K562 (cell line): Measurements from ENCODE around the gene SFSWAP. TPM values are rescaled to one million over a fixed set of nuclear protein-coding genes. Genes with fewer than 3 reads are reported as not detected.

ENCODE experiments used
- ATAC-seq: fragments of 200-7000 bp; cut with Tn5 transposase; 3 replicates; pipeline ENCODE4 v1.9.1; 2020; ENCODE audit warnings: moderate library complexity
- BruUV-seq: library from RNA; stranded (reverse); fragments of 400-500 nt; replicated peaks from 2 replicates; lab custom pipeline; 2021; lab: Mats Ljungman, UMichigan
- CTCF ChIA-PET: fragments of 300-600 bp; formaldehyde crosslinking; extraction: SDS; loops from one replicate; lab custom pipeline; 2021; ENCODE audit warnings: low intra/inter-chr PET ratio; lab: Yijun Ruan, JAX
- POLR2A ChIA-PET: fragments of 300-600, 350-650 bp; sonication (Branson Sonifier 250); formaldehyde crosslinking; extraction: SDS; loops from one replicate; lab custom pipeline; 2021; ENCODE audit warnings: antibody characterized with exemption, inconsistent platforms; lab: Yijun Ruan, JAX
- DNase-seq, 4 experiments: peaks; one replicate each; pipeline versions ENCODE4 v3.0.0 to v3.0.0-alpha.2; 2011 to 2018; ENCODE audit warnings: low spot score in 3 of 4, mixed read lengths in 3 of 4; ENCODE audit errors: extremely low read depth in 1 of 4
- FAIRE-seq: peaks from 2 replicates; lab custom pipeline; 2011; peaks lifted over from hg19 to GRCh38; lab: Jason Lieb, UNC
- H2AFZ ChIP-seq: 2 replicates; pipeline ENCODE4 v1.6.0; 2011; ENCODE audit warnings: low read depth, low read length, control low read depth, inconsistent platforms
- H3K27ac ChIP-seq: fragments of 200-600 bp; 3 replicates; pipeline ENCODE4 v1.8.0; 2011; ENCODE audit warnings: low read depth, mild to moderate bottlenecking, control low read depth, inconsistent platforms, low read length, moderate library complexity, mixed read lengths; ENCODE audit errors: extremely low read depth
- H3K27me3 ChIP-seq, 2 experiments: fragments of 300-600 bp in 1 of 2; 2 replicates in 1 of 2; 3 replicates in 1 of 2; pipeline versions ENCODE4 v1.6.0 to v1.8.0; 2011; ENCODE audit warnings: inconsistent platforms in 2 of 2, low read length in 2 of 2, mild to moderate bottlenecking in 1 of 2, mixed read lengths in 1 of 2, moderate library complexity in 1 of 2; ENCODE audit not compliant: control insufficient read depth in 2 of 2, insufficient read depth in 2 of 2
- H3K36me3 ChIP-seq: fragments of 300-600 bp; 3 replicates; pipeline ENCODE4 v1.8.0; 2011; ENCODE audit warnings: mild to moderate bottlenecking, low read length, inconsistent platforms; ENCODE audit not compliant: control insufficient read depth, insufficient read depth
- H3K4me1 ChIP-seq, 2 experiments: fragments of 200-600 bp in 1 of 2; replicated peaks in 1 of 2; 2 replicates in 1 of 2; 3 replicates in 1 of 2; pipeline versions ENCODE4 v1.5.1 to v1.8.0; 2011; ENCODE audit warnings: inconsistent platforms in 2 of 2, low read length in 2 of 2, mild to moderate bottlenecking in 1 of 2, mixed read lengths in 1 of 2, moderate library complexity in 1 of 2; ENCODE audit not compliant: control insufficient read depth in 2 of 2, insufficient read depth in 2 of 2
- H3K4me2 ChIP-seq: 2 replicates; pipeline ENCODE4 v1.6.1; 2011; ENCODE audit warnings: low read length, control low read depth, inconsistent platforms, mixed read lengths; ENCODE audit not compliant: insufficient read depth
- H3K4me3 ChIP-seq: fragments of 200-600 bp; sonication (generic), shearing (Covaris generic); 2 replicates; pipeline ENCODE4 v1.5.1; 2016; ENCODE audit warnings: control low read depth, inconsistent platforms
- H3K79me2 ChIP-seq: fragments of 200-600 bp; 3 replicates; pipeline ENCODE4 v1.8.0; 2011; ENCODE audit warnings: low read length, inconsistent platforms; ENCODE audit not compliant: control insufficient read depth, insufficient read depth
- H3K9ac ChIP-seq, 2 experiments: 2 replicates each; pipeline versions ENCODE4 v1.6.0 to v1.6.1; 2011; ENCODE audit warnings: low read depth in 2 of 2, low read length in 2 of 2, control low read depth in 1 of 2, inconsistent platforms in 1 of 2, mild to moderate bottlenecking in 1 of 2, mixed read lengths in 1 of 2; ENCODE audit not compliant: insufficient read depth in 1 of 2
- H3K9me1 ChIP-seq: one replicate; pipeline ENCODE4 v1.6.0; 2011; ENCODE audit warnings: inconsistent platforms, mild to moderate bottlenecking, low read length, moderate library complexity; ENCODE audit not compliant: control insufficient read depth, insufficient read depth
- H3K9me3 ChIP-seq: replicated peaks from 2 replicates; pipeline ENCODE4 v1.5.1; 2011; ENCODE audit warnings: low read depth, low read length, inconsistent platforms; ENCODE audit not compliant: control insufficient read depth, insufficient read depth
- H4K20me1 ChIP-seq: replicated peaks from 2 replicates; pipeline ENCODE4 v1.6.1; 2011; ENCODE audit warnings: low read length, inconsistent platforms, mixed read lengths; ENCODE audit not compliant: control insufficient read depth, insufficient read depth
- NBN ChIP-seq: fragments of 450-650 bp; IDR thresholded peaks from 2 replicates; pipeline ENCODE4 v1.6.1; 2016; ENCODE audit warnings: low read depth, mild to moderate bottlenecking
- ZNF232 ChIP-seq: sonication (generic); formaldehyde crosslinking; IDR thresholded peaks from 2 replicates; pipeline ENCODE4 v1.8.0; 2022; ENCODE audit warnings: mild to moderate bottlenecking, missing genetic modification reagents
- WGBS: fragments of 100-300 bp; shearing (Covaris generic); methylation state at CpG from one replicate; pipeline ENCODE4 v1.1.6; 2016; ENCODE audit warnings: low coverage, mixed read lengths; ENCODE audit not compliant: insufficient coverage; ENCODE audit errors: missing lambda C conversion rate; 5-methylcytosine and 5-hydroxymethylcytosine counted together
- in situ Hi-C: fragments of 300-500 bp; cut with MboI; formaldehyde crosslinking; loops from 4 replicates; pipeline ENCODE4 v1.15.0; 2018; ENCODE audit warnings: inconsistent platforms, mixed read lengths
- intact Hi-C: fragments of 100-400 bp; cut with micrococcal nuclease; formaldehyde crosslinking; loops from 2 replicates; pipeline ENCODE4 v1.14.2; 2022
- polyA plus RNA-seq, 8 experiments: library from polyadenylated mRNA; depleted of rRNA in 4 of 8; stranded (reverse) in 5 of 8; unstranded in 3 of 8; fragments of >200 nt; fragmentation: Nextera tagmentation in 2 of 8; fragmentation: Illumina TruSeq in 1 of 8; extraction: Ambion mirVana in 2 of 8; extraction: Trizol in 1 of 8; gene quantifications; 2 replicates each; pipeline versions ENCODE4 v1.2.1 to v1.2.3, GENCODE V29; 2011 to 2014; ENCODE audit warnings: inconsistent platforms in 1 of 8, missing spikeins in 1 of 8
- total RNA-seq, 7 experiments: library from RNA; depleted of rRNA in 6 of 7; stranded (reverse); fragments of >200 nt in 6 of 7; fragmentation: Illumina TruSeq in 2 of 7; extraction: Trizol in 2 of 7; gene quantifications; 2 replicates each; pipeline versions ENCODE4 v1.2.1 to v1.2.3, GENCODE V29; 2011 to 2021; ENCODE audit warnings: low replicate concordance in 1 of 7
- TF ChIP-seq, protein P1 (sequence below): sonication (generic); formaldehyde crosslinking; IDR thresholded peaks from 2 replicates; pipeline ENCODE4 v1.8.1; 2023; ENCODE audit warnings: mild to moderate bottlenecking, missing genetic modification reagents

Gene SFSWAP
- total and polyA plus RNA-seq, 9 of the 15 experiments (the other 6 are each of a cell fraction or from before 2014, with no cell fraction given), result 2.4 to 60.4 (median 32.6) TPM

DNA sequence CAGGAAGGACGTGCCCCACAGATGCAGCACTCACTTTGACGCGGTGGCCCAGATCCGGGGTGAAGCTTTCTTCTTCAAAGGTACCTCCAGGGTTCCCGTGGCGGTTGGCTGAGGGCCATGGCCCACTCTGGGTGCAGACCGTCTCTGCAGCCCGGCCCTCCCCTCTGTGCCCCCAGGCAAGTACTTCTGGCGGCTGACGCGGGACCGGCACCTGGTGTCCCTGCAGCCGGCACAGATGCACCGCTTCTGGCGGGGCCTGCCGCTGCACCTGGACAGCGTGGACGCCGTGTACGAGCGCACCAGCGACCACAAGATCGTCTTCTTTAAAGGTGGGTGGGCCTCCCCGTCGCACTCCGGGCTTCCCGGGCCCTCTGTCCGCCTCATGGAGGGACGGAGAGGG is 134.2 kb downstream of the SFSWAP start:
- H3K4me3 ChIP-seq, result no peak overlapping the region
- 83% methylated on average over 27 of the region's 29 CpGs for WGBS
- intact Hi-C loops, result no loop called here
- H3K79me2 ChIP-seq, result no peaks in the 10 kb centered on the region
- no peaks in the 10 kb centered on the region for H4K20me1 ChIP-seq
- no peaks in the 10 kb centered on the region for H3K27me3 ChIP-seq
- DNase-seq, result no peak
- no peak for ATAC-seq
- ChIA-PET POLR2A (interaction anchor here (0.5 kb wide), 1 partner anchor 226 kb away, joined by 4 read pairs; no protein-coding TSS in a partner anchor), CTCF (no interaction called here)
- in situ Hi-C loops, result no loop called here
- no peak overlapping the region for H3K9ac ChIP-seq
- H3K9me3 ChIP-seq, result no peaks in the 10 kb centered on the region
- BruUV-seq, result no TSS peak
- H3K36me3 ChIP-seq, result no peaks in the 10 kb centered on the region
- H2AFZ ChIP-seq, result no peak overlapping the region
- peaks cover 0 to 40% of the 10 kb centered on the region in 2 experiments; a peak in 2 of 5 replicates for H3K4me1 ChIP-seq
- TF ChIP-seq ZNF232 (CRISPR knock-in tag), result no peak
- TF ChIP-seq, protein P1, sequence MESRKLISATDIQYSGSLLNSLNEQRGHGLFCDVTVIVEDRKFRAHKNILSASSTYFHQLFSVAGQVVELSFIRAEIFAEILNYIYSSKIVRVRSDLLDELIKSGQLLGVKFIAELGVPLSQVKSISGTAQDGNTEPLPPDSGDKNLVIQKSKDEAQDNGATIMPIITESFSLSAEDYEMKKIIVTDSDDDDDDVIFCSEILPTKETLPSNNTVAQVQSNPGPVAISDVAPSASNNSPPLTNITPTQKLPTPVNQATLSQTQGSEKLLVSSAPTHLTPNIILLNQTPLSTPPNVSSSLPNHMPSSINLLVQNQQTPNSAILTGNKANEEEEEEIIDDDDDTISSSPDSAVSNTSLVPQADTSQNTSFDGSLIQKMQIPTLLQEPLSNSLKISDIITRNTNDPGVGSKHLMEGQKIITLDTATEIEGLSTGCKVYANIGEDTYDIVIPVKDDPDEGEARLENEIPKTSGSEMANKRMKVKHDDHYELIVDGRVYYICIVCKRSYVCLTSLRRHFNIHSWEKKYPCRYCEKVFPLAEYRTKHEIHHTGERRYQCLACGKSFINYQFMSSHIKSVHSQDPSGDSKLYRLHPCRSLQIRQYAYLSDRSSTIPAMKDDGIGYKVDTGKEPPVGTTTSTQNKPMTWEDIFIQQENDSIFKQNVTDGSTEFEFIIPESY (CRISPR knock-in tag), result peak; percentile 22; the same call in 1 of the 2 replicates
- H3K27ac ChIP-seq, result no peak overlapping the region
- H3K9me1 ChIP-seq, result no peaks in the 10 kb centered on the region
- H3K4me2 ChIP-seq, result no peak overlapping the region
- no peak for FAIRE-seq

DNA sequence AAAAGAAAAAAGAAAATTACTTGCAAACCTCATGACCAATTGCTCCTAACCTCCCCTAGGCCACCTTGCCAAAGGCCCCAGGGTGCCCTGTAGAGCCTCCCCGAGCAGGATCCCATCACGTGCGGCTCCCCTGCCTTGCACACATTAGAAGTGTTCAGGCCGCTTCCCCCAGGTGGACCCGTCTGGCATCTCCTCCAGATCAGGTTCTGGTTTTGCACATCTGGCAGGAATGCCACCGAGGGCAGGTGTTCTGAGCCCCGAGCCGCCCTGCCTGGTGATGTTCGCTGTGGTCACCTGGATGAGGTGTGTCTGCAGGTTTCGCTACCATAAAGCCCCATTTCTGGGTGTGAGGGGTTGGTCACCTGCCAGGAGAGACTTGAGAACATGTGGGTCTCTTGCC is 136.6 kb downstream of the SFSWAP start:
- no peaks in the 10 kb centered on the region for H3K9me3 ChIP-seq
- ATAC-seq (no peak), DNase-seq (no peak), FAIRE-seq (no peak)
- no peaks in the 10 kb centered on the region for H3K79me2 ChIP-seq
- no peak overlapping the region for H3K4me2 ChIP-seq
- H3K27me3 ChIP-seq, result no peaks in the 10 kb centered on the region
- in situ Hi-C loops, result no loop called here
- H4K20me1 ChIP-seq, result no peaks in the 10 kb centered on the region
- H3K9me1 ChIP-seq, result no peaks in the 10 kb centered on the region
- H2AFZ ChIP-seq, result no peak overlapping the region
- peaks cover 0 to 49% of the 10 kb centered on the region in 2 experiments; a peak in 2 of 5 replicates for H3K4me1 ChIP-seq
- H3K27ac ChIP-seq, result no peak overlapping the region
- intact Hi-C loops, result no loop called here
- POLR2A ChIA-PET, result no interaction called here
- CTCF ChIA-PET, result no interaction called here
- 74% methylated on average over 8 of the region's 10 CpGs for WGBS
- no peak for TF ChIP-seq NBN
- TF ChIP-seq, protein P1 (CRISPR knock-in tag), result 0 out of 2 replicates have a peak, but pooled peaks have one; percentile 32
- BruUV-seq, result no TSS peak
- H3K4me3 ChIP-seq, result no peak overlapping the region
- H3K36me3 ChIP-seq, result no peaks in the 10 kb centered on the region
- no peak overlapping the region for H3K9ac ChIP-seq
